GM19351 (cell line): ENCODE measurements around the gene LLGL2.

ENCODE experiments used
- ATAC-seq: cut with Tn5 transposase; IDR thresholded peaks from one replicate; pipeline ENCODE4 v1.9.1; 2021; ENCODE audit warnings: mild to moderate bottlenecking, moderate library complexity; ENCODE audit not compliant: unreplicated experiment

The LLGL2 gene

GRCh38 chr17:75521951-75522727 lies 3.4 kb upstream of the LLGL2 start:
- ATAC-seq = no peak

GRCh38 chr17:75523647-75524046 lies 1.9 kb upstream of the LLGL2 start:
- no peak for ATAC-seq

- ATAC-seq = no peak
These were observed 1.1 kb upstream of the LLGL2 start for GRCh38 chr17:75524269-75524969.

GRCh38 chr17:75525806-75526554 lies 483 bp downstream of the LLGL2 start:
- no peak for ATAC-seq

- ATAC-seq = no peak
These were observed 1.2 kb downstream of the LLGL2 start for GRCh38 chr17:75526555-75527270.

GRCh38 chr17:75530837-75531720 lies 5.6 kb downstream of the LLGL2 start:
- ATAC-seq = no peak

- ATAC-seq = no peak
These were observed 6.2 kb downstream of the LLGL2 start for GRCh38 chr17:75531721-75532072.

- ATAC-seq = no peak
These were observed 9.6 kb downstream of the LLGL2 start for GRCh38 chr17:75535119-75535537.

GRCh38 chr17:75535871-75536270 lies 10.4 kb downstream of the LLGL2 start:
- no peak for ATAC-seq

GRCh38 chr17:75536366-75536765 lies 10.9 kb downstream of the LLGL2 start:
- no peak for ATAC-seq

- ATAC-seq = no peak
These were observed 14.7 kb downstream of the LLGL2 start for GRCh38 chr17:75539967-75540729.

- ATAC-seq = no peak
These were observed 15.5 kb downstream of the LLGL2 start for GRCh38 chr17:75540923-75541503.

- ATAC-seq = no peak
These were observed 16.7 kb downstream of the LLGL2 start for GRCh38 chr17:75542229-75542628.

GRCh38 chr17:75542728-75543336 lies 17.3 kb downstream of the LLGL2 start:
- no peak for ATAC-seq

- no peak for ATAC-seq
These were observed 18.8 kb downstream of the LLGL2 start for GRCh38 chr17:75544250-75544649.

GRCh38 chr17:75546181-75546580 lies 20.7 kb downstream of the LLGL2 start:
- no peak for ATAC-seq

- no peak for ATAC-seq
These were observed 21.6 kb downstream of the LLGL2 start for GRCh38 chr17:75547091-75547490.

GRCh38 chr17:75548813-75549212 lies 23.3 kb downstream of the LLGL2 start:
- no peak for ATAC-seq
